Lung (tissue), 12 donors: ENCODE data around the gene OSBPL9. TPM values are rescaled to one million over a fixed set of nuclear protein-coding genes. Genes with fewer than 3 reads are reported as not detected.

Experiments
- ATAC-seq: fragments of 200-7000 bp; cut with Tn5 transposase; one replicate; pipeline ENCODE4 v1.9.1; 2020; ENCODE audit warnings: moderate number of reproducible peaks; ENCODE audit not compliant: insufficient read depth, low FRiP score
- DNase-seq, 3 donors: peaks; one replicate each; pipeline ENCODE4 v3.0.0-alpha.2; 2013 to 2017
- H3K27ac ChIP-seq, 2 donors: one replicate each; pipeline ENCODE4 v1.5.1; 2013; ENCODE audit warnings: mild to moderate bottlenecking in 2 of 2, moderate library complexity in 2 of 2, control low read depth in 1 of 2, inconsistent platforms in 1 of 2, low read depth in 1 of 2, low read length in 1 of 2
- H3K27me3 ChIP-seq, 3 donors: one replicate each; pipeline ENCODE4 v1.5.1; 2013; ENCODE audit warnings: low read length in 2 of 3; ENCODE audit not compliant: control insufficient read depth in 3 of 3, insufficient read depth in 3 of 3
- H3K36me3 ChIP-seq, 4 donors: one replicate each; pipeline ENCODE4 v1.5.1; 2013; ENCODE audit warnings: low read length in 4 of 4, mild to moderate bottlenecking in 1 of 4, moderate library complexity in 1 of 4; ENCODE audit not compliant: control insufficient read depth in 4 of 4, insufficient read depth in 4 of 4
- H3K4me1 ChIP-seq, 5 donors: one replicate each; pipeline ENCODE4 v1.5.1; 2013; ENCODE audit warnings: low read length in 5 of 5, mild to moderate bottlenecking in 2 of 5, moderate library complexity in 1 of 5; ENCODE audit not compliant: control insufficient read depth in 5 of 5, insufficient read depth in 5 of 5
- H3K4me3 ChIP-seq: one replicate; pipeline ENCODE4 v1.5.1; 2013; ENCODE audit warnings: mild to moderate bottlenecking, control low read depth, moderate library complexity
- H3K9ac ChIP-seq, 2 donors: one replicate each; pipeline ENCODE4 v1.5.1; 2013; ENCODE audit warnings: low read length in 2 of 2, control low read depth in 1 of 2; ENCODE audit not compliant: insufficient read depth in 1 of 2
- H3K9me3 ChIP-seq, 4 donors: one replicate each; pipeline ENCODE4 v1.5.1; 2013; ENCODE audit warnings: low read length in 3 of 4, mild to moderate bottlenecking in 1 of 4, moderate library complexity in 1 of 4; ENCODE audit not compliant: control insufficient read depth in 4 of 4, insufficient read depth in 3 of 4
- WGBS, 2 donors: extraction: QIAGEN DNeasy Blood & Tissue Kit; methylation state at CpG; one replicate each; pipeline ENCODE4 v1.1.7; 2013; 5-methylcytosine and 5-hydroxymethylcytosine counted together
- polyA plus RNA-seq, 2 donors: library from polyadenylated mRNA; stranded (reverse); fragments of 200-250 nt; gene quantifications; one replicate each; pipeline ENCODE4 v1.2.1, GENCODE V29; 2013
- total RNA-seq, 2 donors: library from RNA; depleted of rRNA in 1 of 2; stranded (reverse); fragments of >200 nt in 1 of 2; gene quantifications; one replicate each; pipeline ENCODE4 v1.2.1, GENCODE V29; 2014 to 2021
- TF ChIP-seq, protein P1 (sequence below): IDR thresholded peaks from 2 replicates; pipeline ENCODE4 v1.5.1; 2012; ENCODE audit warnings: mild to moderate bottlenecking; ENCODE audit errors: control extremely low read depth, extremely low read depth
- donor health status: control.
- donor health status: control.
- donor health status: Bipolar disorder and iron deficiency.
- donor health status: healthy.
- donor health status: DM: yes; HTN: yes; CAD: no.

The OSBPL9 gene
- total and polyA plus RNA-seq, 4 donors = 36.8 to 135 (median 72.4) TPM

- Histone ChIP-seq H3K27me3 (no peaks in the 10 kb centered on the region), H3K9me3 (no peaks in the 10 kb centered on the region), H3K27ac (peak overlapping the region in 1 of 2 donors; percentile 50), H3K4me1 (peaks cover 0 to 20% (median 0%) of the 10 kb centered on the region in 5 donors), H3K9ac (no peak overlapping the region), H3K36me3 (peaks cover 0 to 4% (median 1%) of the 10 kb centered on the region in 4 donors), H3K4me3 (no peak overlapping the region)
- 68 to 81% methylated on average over 4 of the region's 4 CpGs for WGBS, 2 donors
- DNase-seq (no peak), ATAC-seq (no peak)
- TF ChIP-seq, protein P1, sequence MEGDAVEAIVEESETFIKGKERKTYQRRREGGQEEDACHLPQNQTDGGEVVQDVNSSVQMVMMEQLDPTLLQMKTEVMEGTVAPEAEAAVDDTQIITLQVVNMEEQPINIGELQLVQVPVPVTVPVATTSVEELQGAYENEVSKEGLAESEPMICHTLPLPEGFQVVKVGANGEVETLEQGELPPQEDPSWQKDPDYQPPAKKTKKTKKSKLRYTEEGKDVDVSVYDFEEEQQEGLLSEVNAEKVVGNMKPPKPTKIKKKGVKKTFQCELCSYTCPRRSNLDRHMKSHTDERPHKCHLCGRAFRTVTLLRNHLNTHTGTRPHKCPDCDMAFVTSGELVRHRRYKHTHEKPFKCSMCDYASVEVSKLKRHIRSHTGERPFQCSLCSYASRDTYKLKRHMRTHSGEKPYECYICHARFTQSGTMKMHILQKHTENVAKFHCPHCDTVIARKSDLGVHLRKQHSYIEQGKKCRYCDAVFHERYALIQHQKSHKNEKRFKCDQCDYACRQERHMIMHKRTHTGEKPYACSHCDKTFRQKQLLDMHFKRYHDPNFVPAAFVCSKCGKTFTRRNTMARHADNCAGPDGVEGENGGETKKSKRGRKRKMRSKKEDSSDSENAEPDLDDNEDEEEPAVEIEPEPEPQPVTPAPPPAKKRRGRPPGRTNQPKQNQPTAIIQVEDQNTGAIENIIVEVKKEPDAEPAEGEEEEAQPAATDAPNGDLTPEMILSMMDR = no peak
Observed at GRCh38 chr1:51671527-51672325, 54.8 kb downstream of the OSBPL9 start.

DNA sequence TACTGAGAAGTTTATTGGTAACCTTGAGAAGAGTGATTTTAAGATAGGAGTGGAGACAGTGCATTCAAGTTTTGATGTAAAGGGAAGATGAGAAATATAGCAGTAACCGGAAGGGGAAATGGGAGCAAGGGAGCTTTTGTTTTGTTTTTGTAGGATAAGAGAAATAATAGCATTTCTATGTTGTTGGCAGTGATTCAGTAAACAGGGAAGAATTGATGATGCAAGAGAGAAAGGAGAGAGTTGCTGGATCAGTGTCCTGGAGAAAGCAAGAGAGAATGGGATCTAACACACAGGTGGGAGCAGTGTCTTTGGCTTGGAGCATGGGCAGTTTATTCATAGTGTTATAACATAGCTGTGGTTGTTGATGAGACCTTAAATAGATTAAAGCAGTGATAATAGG, 56.4 kb downstream of the OSBPL9 start:
- Histone ChIP-seq H3K27me3 (no peaks in the 10 kb centered on the region), H3K27ac (no peak overlapping the region), H3K4me3 (no peak overlapping the region), H3K36me3 (peaks cover 0 to 4% (median 1%) of the 10 kb centered on the region in 4 donors), H3K9ac (no peak overlapping the region), H3K9me3 (no peaks in the 10 kb centered on the region), H3K4me1 (peaks cover 0 to 18% (median 0%) of the 10 kb centered on the region in 5 donors)
- no peak for DNase-seq
- WGBS, 2 donors = 88 to 95% methylated on average over 1 of the region's 1 CpG
- TF ChIP-seq, protein P1 = no peak
- no peak for ATAC-seq

- DNase-seq (no peak), ATAC-seq (no peak)
Observed at GRCh38 chr1:51675177-51675780, 58.4 kb downstream of the OSBPL9 start.

More at GRCh38 chr1:51675177-51675780, 58.4 kb downstream of the OSBPL9 start:
- no peak overlapping the region for H3K4me3 ChIP-seq
- no peaks in the 10 kb centered on the region for H3K9me3 ChIP-seq
- no peak overlapping the region for H3K9ac ChIP-seq
- TF ChIP-seq, protein P1 = no peak
- no peaks in the 10 kb centered on the region for H3K27me3 ChIP-seq
- H3K4me1 ChIP-seq = peaks cover 0 to 9% (median 0%) of the 10 kb centered on the region in 5 donors
- no peak overlapping the region for H3K27ac ChIP-seq
- WGBS, 2 donors = 93 to 97% methylated on average over 2 of the region's 2 CpGs
- H3K36me3 ChIP-seq = peaks cover 0 to 4% (median 0%) of the 10 kb centered on the region in 4 donors
